Epithelial cell of proximal tubule (primary cell): Measurements from ENCODE around the gene TULP3. TPM values are rescaled to one million over a fixed set of nuclear protein-coding genes. Genes with fewer than 3 reads are reported as not detected.

Experiments used
- DNase-seq: peaks from one replicate; pipeline ENCODE4 v3.0.0-alpha.2; 2011; ENCODE audit warnings: low read depth
- H3K4me3 ChIP-seq: 2 replicates; pipeline ENCODE4 v1.5.1; 2011; ENCODE audit warnings: low read depth, mild to moderate bottlenecking, low read length
- total RNA-seq: library from RNA; depleted of rRNA; stranded (reverse); fragments of >200 nt; gene quantifications from 2 replicates; pipeline ENCODE4 v1.2.3, GENCODE V29; 2015
- TF ChIP-seq, protein P1 (sequence below): conservative IDR thresholded peaks from 2 replicates; pipeline ENCODE4 v1.5.1; 2012; ENCODE audit warnings: low read depth, mild to moderate bottlenecking, low read length

The TULP3 gene
- total RNA-seq, 1 donor from 2014 or later: 26.6 TPM

DNA sequence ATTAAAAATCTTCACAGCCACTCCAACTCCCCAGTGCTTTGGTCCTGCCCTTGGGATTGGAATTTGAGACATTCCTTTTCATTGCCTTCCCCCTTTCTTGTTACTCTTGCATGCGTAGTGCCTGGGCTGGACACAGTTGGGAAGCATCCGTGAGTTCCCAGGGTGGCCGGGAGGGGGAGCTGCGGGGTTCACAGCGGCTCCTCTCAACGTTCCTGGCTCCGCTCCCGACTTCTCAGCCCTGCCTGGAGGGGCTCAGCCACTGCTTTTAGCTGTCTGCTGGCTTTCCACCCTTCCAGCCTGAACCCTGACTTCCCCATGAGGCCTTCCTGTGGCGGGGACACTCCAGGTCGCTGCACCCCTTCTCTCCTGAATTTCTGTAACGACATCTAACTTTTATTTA lies 37.1 kb upstream of the TULP3 start:
- no peak for DNase-seq

GRCh38 chr12:2854669-2855453 lies 35.8 kb upstream of the TULP3 start:
- no peak overlapping the region for H3K4me3 ChIP-seq
- DNase-seq: no peak
- TF ChIP-seq, protein P1, sequence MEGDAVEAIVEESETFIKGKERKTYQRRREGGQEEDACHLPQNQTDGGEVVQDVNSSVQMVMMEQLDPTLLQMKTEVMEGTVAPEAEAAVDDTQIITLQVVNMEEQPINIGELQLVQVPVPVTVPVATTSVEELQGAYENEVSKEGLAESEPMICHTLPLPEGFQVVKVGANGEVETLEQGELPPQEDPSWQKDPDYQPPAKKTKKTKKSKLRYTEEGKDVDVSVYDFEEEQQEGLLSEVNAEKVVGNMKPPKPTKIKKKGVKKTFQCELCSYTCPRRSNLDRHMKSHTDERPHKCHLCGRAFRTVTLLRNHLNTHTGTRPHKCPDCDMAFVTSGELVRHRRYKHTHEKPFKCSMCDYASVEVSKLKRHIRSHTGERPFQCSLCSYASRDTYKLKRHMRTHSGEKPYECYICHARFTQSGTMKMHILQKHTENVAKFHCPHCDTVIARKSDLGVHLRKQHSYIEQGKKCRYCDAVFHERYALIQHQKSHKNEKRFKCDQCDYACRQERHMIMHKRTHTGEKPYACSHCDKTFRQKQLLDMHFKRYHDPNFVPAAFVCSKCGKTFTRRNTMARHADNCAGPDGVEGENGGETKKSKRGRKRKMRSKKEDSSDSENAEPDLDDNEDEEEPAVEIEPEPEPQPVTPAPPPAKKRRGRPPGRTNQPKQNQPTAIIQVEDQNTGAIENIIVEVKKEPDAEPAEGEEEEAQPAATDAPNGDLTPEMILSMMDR: no peak

More for the DNA sequence above, 37.1 kb upstream of the TULP3 start:
- no peak overlapping the region for H3K4me3 ChIP-seq
- TF ChIP-seq, protein P1: peak; percentile 92

DNA sequence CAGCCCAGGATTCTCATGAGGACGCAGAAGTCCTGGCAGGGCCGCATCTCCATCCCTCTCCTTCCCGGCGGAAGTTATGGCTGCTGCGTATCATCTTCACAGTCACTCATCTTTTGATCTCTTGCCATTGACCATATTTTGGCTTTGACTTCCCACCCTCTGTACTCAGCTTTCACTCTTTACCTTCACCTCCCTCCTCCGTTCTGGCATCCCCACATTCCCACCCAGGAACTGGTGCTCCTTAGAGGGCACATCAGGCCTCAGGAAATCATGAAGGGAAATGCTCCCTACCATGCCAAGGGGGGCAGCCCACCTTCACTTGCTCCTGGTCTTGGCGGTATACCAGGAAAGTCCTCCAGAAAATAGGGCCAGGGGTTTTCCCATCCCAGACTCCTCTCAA lies 35.1 kb upstream of the TULP3 start:
- TF ChIP-seq, protein P1: no peak
- no peak for DNase-seq

GRCh38 chr12:2856051-2856450 lies 34.6 kb upstream of the TULP3 start:
- no peak overlapping the region for H3K4me3 ChIP-seq
- no peak for DNase-seq
- TF ChIP-seq, protein P1: no peak

More for the DNA sequence above, 35.1 kb upstream of the TULP3 start:
- no peak overlapping the region for H3K4me3 ChIP-seq

- TF ChIP-seq, protein P1: no peak
- no peak within 1 kb of the TSS for H3K4me3 ChIP-seq
- DNase-seq: no peak
These were observed 33.7 kb upstream of the TULP3 start, which contains the start of gene TEX52 for GRCh38 chr12:2857021-2857431. Gene TEX52 (minus strand): TSS chr12:2857039. CDS start chr12:2857026, 13 bp downstream.

- DNase-seq: no peak
- H3K4me3 ChIP-seq: no peak overlapping the region
- TF ChIP-seq, protein P1: no peak
These were observed 33.1 kb upstream of the TULP3 start for GRCh38 chr12:2857576-2857975.

- DNase-seq: no peak
- TF ChIP-seq, protein P1: no peak
- H3K4me3 ChIP-seq: no peak overlapping the region
These were observed 32.4 kb upstream of the TULP3 start for GRCh38 chr12:2858334-2858733.
